NCI-H128 (cell line): ENCODE measurements around the gene PRKAR1B.

Experiments
- DNase-seq: peaks from one replicate; lab custom pipeline; 2025; ENCODE audit not compliant: unreplicated experiment; lab: John Stamatoyannopoulos, UW

Gene PRKAR1B

GRCh38 chr7:548401-548800 is 178.7 kb downstream of the PRKAR1B start:
- no peak for DNase-seq

- no peak for DNase-seq
These were observed 181.6 kb downstream of the PRKAR1B start for GRCh38 chr7:545470-545869.

GRCh38 chr7:544338-545221 is 182.5 kb downstream of the PRKAR1B start:
- no peak for DNase-seq

- no peak for DNase-seq
These were observed 183.4 kb downstream of the PRKAR1B start for GRCh38 chr7:543501-544337.

GRCh38 chr7:542713-543500 is 184.2 kb downstream of the PRKAR1B start:
- no peak for DNase-seq

GRCh38 chr7:542131-542712 is 184.9 kb downstream of the PRKAR1B start:
- no peak for DNase-seq

GRCh38 chr7:541661-542060 is 185.4 kb downstream of the PRKAR1B start:
- DNase-seq, result no peak

- no peak for DNase-seq
These were observed 186.1 kb downstream of the PRKAR1B start for GRCh38 chr7:540997-541396.

GRCh38 chr7:540579-540978 is 186.5 kb downstream of the PRKAR1B start:
- no peak for DNase-seq

- DNase-seq, result no peak
These were observed 187.2 kb downstream of the PRKAR1B start for GRCh38 chr7:539731-540411.

- no peak for DNase-seq
These were observed 188.1 kb downstream of the PRKAR1B start for GRCh38 chr7:538764-539685.

- DNase-seq, result no peak
These were observed 189.0 kb downstream of the PRKAR1B start for GRCh38 chr7:537911-538634.

- no peak for DNase-seq
These were observed 190.8 kb downstream of the PRKAR1B start for GRCh38 chr7:536231-536630.

- DNase-seq, result no peak
These were observed 192.1 kb downstream of the PRKAR1B start for GRCh38 chr7:534959-535358.

GRCh38 chr7:534075-534474 is 193.0 kb downstream of the PRKAR1B start:
- no peak for DNase-seq

GRCh38 chr7:533266-533665 is 193.8 kb downstream of the PRKAR1B start:
- DNase-seq, result no peak

- no peak for DNase-seq
These were observed 194.5 kb downstream of the PRKAR1B start for GRCh38 chr7:532379-533143.

- DNase-seq, result no peak
These were observed 195.3 kb downstream of the PRKAR1B start for GRCh38 chr7:531777-532176.
